ENCODE data around the gene ZC3H8.

The ZC3H8 gene

DNA sequence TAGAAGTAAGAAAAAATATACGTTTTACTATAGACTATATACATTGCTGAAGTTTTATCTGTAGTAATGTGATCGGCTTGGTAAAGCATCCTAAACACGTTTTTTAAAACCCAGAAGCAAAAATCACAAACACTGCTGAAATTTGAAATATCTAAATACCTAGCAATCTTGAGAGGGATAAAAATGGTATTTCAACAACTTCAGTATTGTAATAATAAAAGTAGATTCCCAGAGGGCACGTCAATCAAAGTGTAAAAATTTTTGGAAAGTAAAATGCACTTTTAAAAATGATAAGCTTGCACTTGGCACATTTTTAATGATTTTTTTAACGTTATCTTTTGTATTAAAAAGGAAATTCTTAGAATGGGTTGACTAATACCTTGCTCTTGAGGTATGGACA is 22.1 kb upstream of the ZC3H8 start:
- peaks cover 3% of the 10 kb centered on the region for H3K4me1 ChIP-seq (ENCODE audit: insufficient read depth, low read length)
- no peaks in the 10 kb centered on the region for H3K36me3 ChIP-seq (ENCODE audit: insufficient read depth, low read length)
- H2AFZ ChIP-seq (ENCODE audit: low read depth, low read length): no peak overlapping the region
- H3K9me3 ChIP-seq (ENCODE audit: low read length): no peaks in the 10 kb centered on the region
- no peaks in the 10 kb centered on the region for H3K27me3 ChIP-seq (ENCODE audit: insufficient read depth, low read length)
- peak overlapping the region; percentile 98 for H3K4me3 ChIP-seq (ENCODE audit: low read length)

DNA sequence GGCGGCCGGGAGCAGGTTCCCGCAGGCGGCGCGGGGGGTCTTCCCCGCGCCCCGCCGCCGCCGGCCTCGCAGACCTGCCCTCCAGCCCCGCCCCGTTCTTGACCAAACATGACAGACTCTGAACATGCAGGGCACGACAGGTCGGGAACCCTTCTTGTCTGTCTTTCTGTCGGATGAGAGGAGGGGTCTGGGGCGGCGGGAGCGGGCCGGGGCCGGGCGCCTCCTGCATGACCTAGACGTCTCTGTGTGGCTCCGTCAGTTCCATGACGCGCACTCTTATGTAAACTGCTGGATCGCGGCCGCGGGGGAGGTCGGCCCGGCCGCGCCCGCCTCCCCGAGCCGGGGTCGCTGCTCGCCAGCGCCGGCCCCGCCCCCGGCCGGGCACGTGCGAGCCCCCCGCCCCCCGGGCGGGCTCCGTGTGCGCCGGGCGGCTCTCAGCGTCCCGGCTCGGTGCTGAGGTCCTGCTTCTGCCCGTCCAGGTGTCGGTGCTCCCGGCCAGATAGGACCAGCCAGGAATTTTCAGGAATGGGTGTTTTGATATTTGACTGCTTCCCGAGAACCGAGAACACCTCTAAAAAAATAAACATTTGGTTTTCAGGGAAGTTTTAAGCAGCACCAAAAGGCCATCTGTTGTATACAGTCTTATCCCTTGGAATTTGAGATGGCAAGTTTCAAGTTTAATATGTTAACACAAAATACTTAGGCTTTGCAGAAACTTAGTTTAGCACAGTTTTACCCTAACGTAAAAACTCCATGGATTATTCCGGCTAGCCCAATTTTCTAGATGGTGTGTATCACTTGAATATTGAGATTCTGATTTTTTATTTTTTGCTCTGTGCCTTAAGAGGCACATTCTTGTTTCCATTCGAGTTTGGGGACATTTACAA is 21.3 kb upstream of the ZC3H8 start:
- H3K27me3 ChIP-seq (ENCODE audit: insufficient read depth, low read length): no peaks in the 10 kb centered on the region

GRCh38 chr2:112275311-112275886 is 20.6 kb upstream of the ZC3H8 start, which contains the start of gene ZC3H6:
Gene ZC3H6, plus strand, starts transcription at chr2:112275597. Its CDS starts 398 bp downstream, at chr2:112275995.
- Histone ChIP-seq H3K9me3 (ENCODE audit: low read length) (no peaks in the 10 kb centered on the region), H3K27me3 (ENCODE audit: insufficient read depth, low read length) (no peaks in the 10 kb centered on the region), H3K4me3 (ENCODE audit: low read length) (peak within 1 kb of the TSS; percentile 98), H3K36me3 (ENCODE audit: insufficient read depth, low read length) (no peaks in the 10 kb centered on the region), H2AFZ (ENCODE audit: low read depth, low read length) (peak within 1 kb of the TSS; percentile 89), H3K4me1 (ENCODE audit: insufficient read depth, low read length) (peaks cover 3% of the 10 kb centered on the region)

More for the DNA sequence above, 21.3 kb upstream of the ZC3H8 start:
- H3K36me3 ChIP-seq (ENCODE audit: insufficient read depth, low read length): no peaks in the 10 kb centered on the region
- H3K4me3 ChIP-seq (ENCODE audit: low read length): peak overlapping the region; percentile 98
- peak overlapping the region; percentile 89 for H2AFZ ChIP-seq (ENCODE audit: low read depth, low read length)
- peaks cover 3% of the 10 kb centered on the region for H3K4me1 ChIP-seq (ENCODE audit: insufficient read depth, low read length)
- no peaks in the 10 kb centered on the region for H3K9me3 ChIP-seq (ENCODE audit: low read length)

GRCh38 chr2:112273349-112273748 is 18.5 kb upstream of the ZC3H8 start:
- H3K36me3 ChIP-seq (ENCODE audit: insufficient read depth, low read length): no peaks in the 10 kb centered on the region
- no peak overlapping the region for H3K4me3 ChIP-seq (ENCODE audit: low read length)
- peaks cover 4% of the 10 kb centered on the region for H3K9me3 ChIP-seq (ENCODE audit: low read length)
- H3K27me3 ChIP-seq (ENCODE audit: insufficient read depth, low read length): no peaks in the 10 kb centered on the region
- no peak overlapping the region for H2AFZ ChIP-seq (ENCODE audit: low read depth, low read length)
- H3K4me1 ChIP-seq (ENCODE audit: insufficient read depth, low read length): peaks cover 3% of the 10 kb centered on the region

DNA sequence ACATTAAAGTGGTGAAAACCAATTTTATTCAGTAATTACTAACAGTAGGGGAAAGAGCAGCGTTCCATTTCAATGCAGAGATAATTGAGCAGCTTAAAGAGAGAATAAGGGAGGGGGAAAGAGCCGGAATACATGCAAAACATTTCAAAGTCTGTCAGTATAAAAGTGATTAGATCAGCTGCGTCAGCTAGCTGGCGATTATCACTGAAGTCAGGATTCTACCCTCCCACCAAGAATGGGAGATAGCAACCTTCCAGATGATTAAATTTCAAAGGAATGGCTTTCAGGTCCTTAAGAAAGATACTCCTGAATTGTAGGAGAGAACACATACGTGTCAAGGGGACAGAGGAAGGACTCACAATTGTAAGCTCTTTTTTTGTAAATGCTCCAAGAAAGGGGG is 17.8 kb upstream of the ZC3H8 start:
- Histone ChIP-seq H3K36me3 (ENCODE audit: insufficient read depth, low read length) (no peaks in the 10 kb centered on the region), H3K27me3 (ENCODE audit: insufficient read depth, low read length) (no peaks in the 10 kb centered on the region), H2AFZ (ENCODE audit: low read depth, low read length) (no peak overlapping the region), H3K9me3 (ENCODE audit: low read length) (peaks cover 4% of the 10 kb centered on the region), H3K4me1 (ENCODE audit: insufficient read depth, low read length) (peaks cover 3% of the 10 kb centered on the region), H3K4me3 (ENCODE audit: low read length) (no peak overlapping the region)

DNA sequence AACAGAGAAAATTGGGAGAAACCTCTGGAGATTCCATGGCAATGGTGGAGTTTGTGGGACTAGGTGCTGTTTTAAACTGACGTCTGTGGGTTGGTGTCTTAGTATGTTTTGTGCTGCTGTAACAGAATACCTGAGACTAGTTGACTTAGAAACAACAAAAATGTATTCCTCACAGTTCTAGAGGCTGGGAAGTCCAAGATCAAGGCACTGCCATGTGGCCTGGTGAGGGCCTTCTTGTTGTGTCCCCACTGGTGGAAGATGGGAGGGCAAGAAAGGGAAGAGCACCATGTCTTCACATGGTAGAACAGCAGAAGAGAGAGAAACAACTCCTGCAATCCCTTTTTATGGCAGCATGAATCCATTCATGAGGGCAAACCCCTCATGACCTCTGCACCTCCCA is 13.7 kb upstream of the ZC3H8 start:
- no peak overlapping the region for H3K4me3 ChIP-seq (ENCODE audit: low read length)
- H3K36me3 ChIP-seq (ENCODE audit: insufficient read depth, low read length): no peaks in the 10 kb centered on the region

DNA sequence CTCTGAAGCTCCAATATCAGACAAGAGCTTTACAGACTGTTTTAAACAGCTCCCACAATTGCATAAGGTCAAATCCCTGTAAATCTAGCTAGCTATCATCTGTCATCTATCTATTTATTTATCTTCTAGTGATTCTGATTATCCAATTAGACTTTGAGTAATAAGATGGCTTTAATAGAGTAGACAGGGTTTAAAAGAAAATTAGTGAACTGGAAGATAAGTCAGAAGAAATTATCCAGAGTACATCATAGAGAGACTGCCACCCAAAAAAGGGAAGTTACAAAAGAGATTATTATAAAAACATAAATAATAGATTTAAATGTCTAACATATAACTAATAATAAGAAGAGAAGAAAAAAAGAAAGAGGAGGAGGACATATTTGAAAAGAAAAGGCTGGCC is 8.0 kb upstream of the ZC3H8 start:
- no peak overlapping the region for H3K4me3 ChIP-seq (ENCODE audit: low read length)
- H3K4me1 ChIP-seq (ENCODE audit: insufficient read depth, low read length): no peaks in the 10 kb centered on the region
- no peak overlapping the region for H2AFZ ChIP-seq (ENCODE audit: low read depth, low read length)
- H3K9me3 ChIP-seq (ENCODE audit: low read length): peaks cover 5% of the 10 kb centered on the region
- H3K36me3 ChIP-seq (ENCODE audit: insufficient read depth, low read length): no peaks in the 10 kb centered on the region
- peaks cover 5% of the 10 kb centered on the region for H3K27me3 ChIP-seq (ENCODE audit: insufficient read depth, low read length)

More for the DNA sequence above, 13.7 kb upstream of the ZC3H8 start:
- Histone ChIP-seq H3K4me1 (ENCODE audit: insufficient read depth, low read length) (no peaks in the 10 kb centered on the region), H3K27me3 (ENCODE audit: insufficient read depth, low read length) (no peaks in the 10 kb centered on the region), H3K9me3 (ENCODE audit: low read length) (peaks cover 4% of the 10 kb centered on the region), H2AFZ (ENCODE audit: low read depth, low read length) (no peak overlapping the region)

- Histone ChIP-seq H3K36me3 (ENCODE audit: insufficient read depth, low read length) (no peaks in the 10 kb centered on the region), H2AFZ (ENCODE audit: low read depth, low read length) (peak overlapping the region; percentile 63), H3K4me1 (ENCODE audit: insufficient read depth, low read length) (no peaks in the 10 kb centered on the region), H3K4me3 (ENCODE audit: low read length) (no peak overlapping the region), H3K9me3 (ENCODE audit: low read length) (peaks cover 5% of the 10 kb centered on the region), H3K27me3 (ENCODE audit: insufficient read depth, low read length) (peaks cover 5% of the 10 kb centered on the region)
These were observed 5.4 kb upstream of the ZC3H8 start for GRCh38 chr2:112260295-112260625.

GRCh38 chr2:112259509-112260294 is 4.9 kb upstream of the ZC3H8 start:
- Histone ChIP-seq H3K4me3 (ENCODE audit: low read length) (peak overlapping the region; percentile 18), H3K4me1 (ENCODE audit: insufficient read depth, low read length) (no peaks in the 10 kb centered on the region), H2AFZ (ENCODE audit: low read depth, low read length) (peak overlapping the region; percentile 63), H3K27me3 (ENCODE audit: insufficient read depth, low read length) (peaks cover 5% of the 10 kb centered on the region), H3K9me3 (ENCODE audit: low read length) (peaks cover 5% of the 10 kb centered on the region), H3K36me3 (ENCODE audit: insufficient read depth, low read length) (no peaks in the 10 kb centered on the region)

DNA sequence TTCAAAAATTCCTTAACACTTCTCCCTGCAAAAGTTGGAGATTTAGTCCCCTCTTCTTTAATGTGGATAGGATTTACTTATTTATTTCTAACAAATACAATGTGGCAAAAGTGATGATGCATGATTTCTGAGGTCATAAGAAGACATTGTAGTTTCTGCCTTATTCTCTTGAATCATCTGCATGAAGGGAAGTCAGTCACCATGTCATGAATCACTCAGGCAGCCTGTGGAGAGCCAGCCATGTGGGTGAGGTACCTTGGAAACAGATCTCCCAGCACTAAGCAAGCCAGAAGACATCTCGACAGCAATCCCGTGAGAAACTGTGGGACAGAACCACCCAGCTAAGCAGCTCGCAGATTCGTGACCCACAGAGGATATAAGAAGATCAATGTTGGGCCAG is 2.7 kb upstream of the ZC3H8 start:
- Histone ChIP-seq H3K4me1 (ENCODE audit: insufficient read depth, low read length) (peaks cover 3% of the 10 kb centered on the region), H3K4me3 (ENCODE audit: low read length) (no peak overlapping the region), H2AFZ (ENCODE audit: low read depth, low read length) (no peak overlapping the region), H3K27me3 (ENCODE audit: insufficient read depth, low read length) (peaks cover 5% of the 10 kb centered on the region), H3K36me3 (ENCODE audit: insufficient read depth, low read length) (no peaks in the 10 kb centered on the region), H3K9me3 (ENCODE audit: low read length) (peaks cover 4% of the 10 kb centered on the region)

GRCh38 chr2:112256654-112257053 is 1.8 kb upstream of the ZC3H8 start:
- no peaks in the 10 kb centered on the region for H3K36me3 ChIP-seq (ENCODE audit: insufficient read depth, low read length)
- H2AFZ ChIP-seq (ENCODE audit: low read depth, low read length): no peak overlapping the region
- H3K27me3 ChIP-seq (ENCODE audit: insufficient read depth, low read length): no peaks in the 10 kb centered on the region
- no peaks in the 10 kb centered on the region for H3K9me3 ChIP-seq (ENCODE audit: low read length)
- no peak overlapping the region for H3K4me3 ChIP-seq (ENCODE audit: low read length)
- peaks cover 3% of the 10 kb centered on the region for H3K4me1 ChIP-seq (ENCODE audit: insufficient read depth, low read length)

DNA sequence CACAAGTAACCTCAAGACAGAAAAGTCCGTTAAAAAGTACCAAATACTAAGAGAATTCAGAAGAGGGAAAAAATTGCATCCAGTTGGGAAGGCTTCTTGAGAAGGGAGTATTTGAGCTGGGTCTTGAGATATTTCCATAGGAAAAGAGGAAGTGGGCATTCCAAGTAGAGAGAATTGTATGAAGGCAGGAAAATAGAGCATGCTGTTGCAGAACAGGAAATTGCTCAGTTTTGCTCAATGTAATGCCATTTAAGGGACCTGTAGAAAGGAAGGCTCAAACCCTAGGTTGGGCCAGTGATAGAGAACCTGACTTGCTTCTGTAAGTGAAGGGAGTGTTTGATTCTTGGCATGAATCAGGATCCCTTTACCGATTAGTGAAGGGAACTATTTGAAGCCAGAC is 1.0 kb upstream of the ZC3H8 start:
- Histone ChIP-seq H3K27me3 (ENCODE audit: insufficient read depth, low read length) (no peaks in the 10 kb centered on the region), H2AFZ (ENCODE audit: low read depth, low read length) (no peak overlapping the region), H3K4me1 (ENCODE audit: insufficient read depth, low read length) (peaks cover 3% of the 10 kb centered on the region), H3K4me3 (ENCODE audit: low read length) (no peak overlapping the region), H3K9me3 (ENCODE audit: low read length) (no peaks in the 10 kb centered on the region), H3K36me3 (ENCODE audit: insufficient read depth, low read length) (no peaks in the 10 kb centered on the region)

- peaks cover 3% of the 10 kb centered on the region for H3K4me1 ChIP-seq (ENCODE audit: insufficient read depth, low read length)
- H3K4me3 ChIP-seq (ENCODE audit: low read length): no peak overlapping the region
- H2AFZ ChIP-seq (ENCODE audit: low read depth, low read length): no peak overlapping the region
- H3K36me3 ChIP-seq (ENCODE audit: insufficient read depth, low read length): peaks cover 2% of the 10 kb centered on the region
- H3K27me3 ChIP-seq (ENCODE audit: insufficient read depth, low read length): no peaks in the 10 kb centered on the region
- H3K9me3 ChIP-seq (ENCODE audit: low read length): no peaks in the 10 kb centered on the region
These were observed 1.5 kb downstream of the ZC3H8 start for GRCh38 chr2:112253261-112253815.
